Measurements from ENCODE around the gene CYP1B1.

Gene CYP1B1

GRCh38 chr2:38017836-38018235 is 58.1 kb downstream of the CYP1B1 start:
- no peak overlapping the region for H3K9ac ChIP-seq
- H3K4me2 ChIP-seq: no peak overlapping the region
- no peaks in the 10 kb centered on the region for H3K79me2 ChIP-seq (ENCODE audit: insufficient read depth, low read depth)
- no peaks in the 10 kb centered on the region for H3K27me3 ChIP-seq (ENCODE audit: insufficient read depth, low read depth)
- H4K20me1 ChIP-seq (ENCODE audit: insufficient read depth): no peaks in the 10 kb centered on the region
- no peaks in the 10 kb centered on the region for H3K36me3 ChIP-seq (ENCODE audit: insufficient read depth)
- no peak overlapping the region for H3K27ac ChIP-seq
- no peak overlapping the region for H3K4me3 ChIP-seq (IDR thresholded peaks at IDR 0.05; ENCODE audit: insufficient read depth, low read depth, low read length)
- TF ChIP-seq CTCF (conservative IDR thresholded peaks at IDR 0.05; ENCODE audit: low read depth, low read length): no peak
- no peaks in the 10 kb centered on the region for H3K4me1 ChIP-seq (ENCODE audit: low read depth, poor library complexity, severe bottlenecking)
- H2AFZ ChIP-seq (ENCODE audit: low read depth): no peak overlapping the region
